ENCODE data around the gene NDRG4. TPM values are rescaled to one million over a fixed set of nuclear protein-coding genes. Genes with fewer than 3 reads are reported as not detected.

NDRG4 gene, protein sequence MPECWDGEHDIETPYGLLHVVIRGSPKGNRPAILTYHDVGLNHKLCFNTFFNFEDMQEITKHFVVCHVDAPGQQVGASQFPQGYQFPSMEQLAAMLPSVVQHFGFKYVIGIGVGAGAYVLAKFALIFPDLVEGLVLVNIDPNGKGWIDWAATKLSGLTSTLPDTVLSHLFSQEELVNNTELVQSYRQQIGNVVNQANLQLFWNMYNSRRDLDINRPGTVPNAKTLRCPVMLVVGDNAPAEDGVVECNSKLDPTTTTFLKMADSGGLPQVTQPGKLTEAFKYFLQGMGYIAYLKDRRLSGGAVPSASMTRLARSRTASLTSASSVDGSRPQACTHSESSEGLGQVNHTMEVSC
- 337 TPM for total RNA-seq
- long read RNA-seq, transcript NDRG4-201 (16 exons, 3,324 nt), result minor isoform, 205 of 684 reads
- long read RNA-seq, transcript NDRG4-204 (16 exons, 3,626 nt), result major isoform, 319 of 684 reads
- long read RNA-seq, transcript NDRG4-219 (1 exons, 2,700 nt), result minor isoform, 46 of 684 reads
- long read RNA-seq, partial matches to known transcripts, result 28 of 684 reads
- long read RNA-seq, other reads (novel, unspliced or antisense), result 83 of 684 reads

DNA sequence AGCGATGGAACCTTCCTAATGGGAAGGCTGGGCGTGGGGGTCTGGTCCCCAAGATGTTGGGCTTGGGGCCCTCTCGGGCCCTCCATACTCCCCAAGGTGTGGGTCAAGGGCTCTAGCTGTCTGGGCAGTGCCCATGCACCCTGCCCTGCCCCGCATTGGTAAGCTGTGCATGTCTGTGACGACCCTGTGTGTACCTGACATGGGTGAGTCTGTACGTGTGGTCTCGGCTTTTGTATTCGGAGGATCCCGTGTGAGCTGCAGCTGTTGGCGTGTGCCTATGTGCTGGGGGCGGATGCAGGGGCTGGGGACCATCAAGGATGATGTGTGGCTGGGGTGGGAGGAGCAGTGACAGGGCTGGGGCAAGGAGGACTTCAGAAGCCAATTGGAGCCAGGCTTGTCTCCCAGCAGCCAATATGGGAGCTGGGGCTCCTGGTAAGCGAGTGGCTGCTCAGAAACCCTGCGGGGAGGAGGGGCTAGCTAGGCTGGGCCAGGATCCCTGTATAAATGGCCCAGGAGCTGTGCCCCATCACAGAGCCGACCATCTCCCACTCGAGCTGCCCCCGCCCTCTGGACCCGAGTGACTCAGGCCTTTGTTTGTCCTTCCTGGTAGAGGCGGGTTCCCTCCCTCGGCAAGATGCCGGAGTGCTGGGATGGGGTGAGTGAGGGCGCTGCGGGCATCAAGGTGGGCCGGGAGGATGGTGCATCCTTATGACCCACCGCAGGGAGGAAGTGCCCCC is at the start of gene NDRG4:
NDRG4 (plus strand) TSS at position 529 of the 737 bp plus-strand sequence; CDS start at position 635, 106 bp downstream.
- peak; percentile 27 for ATAC-seq
- DNase-seq (ENCODE audit: missing footprints), result no peak
- intact Hi-C loops (cut with DNase I), result no loop called here

DNA sequence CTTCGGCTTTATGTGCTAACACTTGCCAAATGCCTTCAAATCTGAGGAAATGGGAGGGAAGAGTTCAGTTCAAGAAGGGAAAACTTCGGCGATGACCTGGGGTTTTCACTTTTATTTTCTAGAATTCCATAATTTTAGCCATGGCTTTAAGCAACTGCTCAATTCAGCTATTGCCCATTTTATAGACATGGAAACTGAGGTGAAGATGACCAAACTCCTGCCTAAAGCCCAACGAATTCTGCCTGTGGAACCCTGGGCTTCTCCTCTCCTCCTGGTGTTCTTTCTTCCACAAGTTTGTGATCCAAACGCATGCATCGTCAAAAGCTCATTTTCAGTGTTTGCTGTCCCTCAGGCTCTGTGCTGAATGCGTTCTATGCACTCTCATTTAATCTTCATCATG is 49.4 kb upstream of the NDRG4 start:
- ATAC-seq, result no peak
- intact Hi-C loops (cut with DNase I), result no loop called here
- DNase-seq (ENCODE audit: missing footprints), result no peak

DNA sequence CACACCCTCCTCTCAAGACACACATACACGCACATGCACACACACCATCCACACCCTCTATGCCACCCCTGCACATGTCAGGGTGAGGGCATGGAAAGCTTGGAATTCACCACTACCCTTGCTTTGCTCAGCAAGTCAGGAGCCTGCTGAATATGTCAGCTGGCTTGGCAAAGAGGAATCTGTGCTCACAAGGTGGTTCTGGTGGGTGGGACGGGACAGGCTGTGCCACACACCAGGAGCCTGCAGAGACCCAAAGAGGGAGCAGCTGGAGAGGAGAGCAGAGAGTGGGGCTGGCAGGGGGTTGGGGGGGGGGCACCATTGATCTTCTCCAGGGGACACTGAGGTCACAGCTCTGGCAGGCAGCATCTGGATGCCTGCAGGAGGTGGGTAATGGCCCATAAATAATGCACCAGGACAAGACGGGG is 48.7 kb upstream of the NDRG4 start:
- DNase-seq (ENCODE audit: missing footprints) (no peak), ATAC-seq (peak; percentile 68)
- intact Hi-C loops (cut with DNase I), result no loop called here

DNA sequence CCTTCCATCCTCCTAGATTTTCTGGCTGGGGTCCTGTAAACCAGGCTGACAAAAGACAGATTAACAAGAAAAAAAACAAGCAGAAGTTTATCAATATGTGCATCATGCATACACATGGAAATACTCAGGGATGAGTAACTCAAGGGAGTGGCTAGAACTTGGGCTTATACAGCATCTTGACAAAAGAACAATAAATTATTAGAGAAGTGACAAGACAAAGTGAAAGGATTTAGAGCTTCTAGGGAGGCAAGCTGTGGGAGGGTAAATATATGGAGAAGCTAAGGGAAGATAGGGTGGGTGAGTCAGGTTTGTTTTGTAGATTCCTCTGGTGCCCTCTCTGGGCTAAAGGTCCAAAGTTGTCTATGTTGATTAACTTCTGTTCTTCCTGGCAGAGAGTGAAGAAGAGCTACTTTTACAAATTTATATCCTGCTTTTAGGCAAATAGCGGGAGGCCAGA is 48.0 kb upstream of the NDRG4 start:
- intact Hi-C loops (cut with DNase I), result no loop called here
- DNase-seq (ENCODE audit: missing footprints) (no peak), ATAC-seq (no peak)

DNA sequence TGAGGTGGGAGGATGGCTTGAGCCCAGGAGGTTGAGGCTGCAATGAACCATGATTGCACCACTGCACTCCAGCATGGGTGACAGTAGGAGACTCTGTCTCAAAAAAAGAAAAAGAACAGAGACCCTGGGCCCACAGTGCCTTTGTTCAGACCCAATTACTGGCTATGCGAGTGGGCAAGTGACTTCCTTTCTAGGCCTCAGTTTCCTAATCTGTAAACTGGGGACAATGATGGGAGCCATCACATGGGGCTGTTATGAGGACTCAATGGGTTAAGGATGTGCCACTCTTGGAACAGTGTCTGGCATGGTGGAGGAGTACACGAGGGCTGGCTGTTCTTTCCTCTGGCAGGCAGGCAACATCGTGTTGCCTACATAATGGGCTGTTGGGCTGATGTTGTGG is 47.3 kb upstream of the NDRG4 start:
- no peak for DNase-seq (ENCODE audit: missing footprints)
- intact Hi-C loops (cut with DNase I), result no loop called here
- ATAC-seq, result no peak

DNA sequence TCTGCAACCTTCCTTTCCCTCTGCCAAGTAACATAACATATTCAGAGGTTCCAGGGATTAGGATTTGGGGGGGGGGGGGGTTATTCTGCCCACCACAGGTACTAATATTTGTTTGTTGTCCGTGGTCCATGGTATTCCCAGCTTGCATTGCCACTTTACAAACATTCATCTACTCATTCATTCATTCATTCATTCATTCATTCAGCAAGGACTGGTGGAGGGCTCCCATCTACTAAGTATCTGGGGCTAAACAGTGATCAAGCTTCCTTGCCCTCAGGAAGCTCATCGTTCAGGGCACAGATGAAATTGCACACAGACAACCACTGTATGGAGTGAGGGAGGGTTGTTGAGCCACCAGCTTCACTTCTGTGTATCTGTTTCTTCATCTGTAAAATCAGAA is 45.8 kb upstream of the NDRG4 start:
- DNase-seq (ENCODE audit: missing footprints), result no peak
- ATAC-seq, result no peak
- intact Hi-C loops (cut with DNase I), result no loop called here

DNA sequence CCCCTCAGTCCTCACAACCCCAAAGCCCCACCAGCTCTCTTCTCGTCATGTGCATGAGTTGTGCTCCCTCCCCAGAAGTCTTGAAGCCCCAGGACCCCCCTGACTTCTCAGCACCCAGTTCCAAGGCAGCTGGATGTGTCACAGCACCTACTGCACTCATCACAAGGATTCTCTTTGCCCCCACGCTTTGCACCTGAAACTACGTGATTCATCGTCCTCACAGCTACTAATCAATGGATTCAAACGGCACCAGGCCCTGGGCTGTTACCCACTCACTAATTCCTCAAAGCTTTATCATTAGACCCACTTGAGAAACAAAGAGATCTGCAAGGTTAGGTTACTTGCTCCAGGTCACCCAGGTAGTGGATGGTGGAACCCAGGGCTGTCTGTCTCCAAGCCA is 45.1 kb upstream of the NDRG4 start:
- ATAC-seq (no peak), DNase-seq (ENCODE audit: missing footprints) (no peak)
- intact Hi-C loops (cut with DNase I), result no loop called here

DNA sequence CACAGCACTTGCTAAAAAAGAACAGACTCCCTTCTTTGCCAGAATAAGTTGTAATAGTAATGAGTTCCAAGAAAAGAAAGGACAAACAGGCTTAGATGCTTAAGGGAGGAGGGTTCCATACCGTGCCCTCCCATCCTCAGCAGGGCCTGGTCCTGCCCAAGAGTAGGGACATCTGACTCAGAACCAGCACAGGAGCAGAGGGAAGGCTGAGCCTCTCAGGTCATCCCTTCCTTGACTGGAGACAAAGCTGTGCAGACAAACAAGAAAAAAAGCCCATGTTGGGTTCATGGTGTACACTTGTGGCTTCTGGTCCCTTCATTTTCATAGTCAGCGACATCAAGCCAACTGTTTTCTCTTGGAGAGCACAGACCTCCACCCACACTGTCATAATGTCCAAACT is 44.2 kb upstream of the NDRG4 start:
- intact Hi-C loops (cut with DNase I), result no loop called here
- no peak for ATAC-seq
- DNase-seq (ENCODE audit: missing footprints), result no peak

DNA sequence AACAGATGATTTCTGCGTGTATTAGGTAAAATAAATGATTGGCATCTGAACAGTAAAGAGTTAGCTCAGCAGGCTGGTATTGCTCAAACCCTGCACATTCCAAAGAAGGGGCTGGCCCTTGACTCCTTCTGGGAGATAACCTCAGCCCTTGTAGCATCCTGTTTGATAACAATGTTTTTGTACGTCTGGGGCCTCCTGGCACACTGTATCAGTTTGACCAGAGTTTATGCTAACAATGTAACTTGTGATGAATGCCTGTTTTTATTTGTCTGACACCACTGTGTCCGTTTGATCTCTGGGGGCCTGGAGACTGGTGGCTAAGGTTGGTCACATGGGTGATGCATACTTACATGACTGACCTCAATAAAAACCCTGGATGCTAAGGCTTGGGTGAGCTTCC is 43.8 kb upstream of the NDRG4 start:
- intact Hi-C loops (cut with DNase I), result no loop called here
- ATAC-seq, result no peak
- DNase-seq (ENCODE audit: missing footprints), result no peak

DNA sequence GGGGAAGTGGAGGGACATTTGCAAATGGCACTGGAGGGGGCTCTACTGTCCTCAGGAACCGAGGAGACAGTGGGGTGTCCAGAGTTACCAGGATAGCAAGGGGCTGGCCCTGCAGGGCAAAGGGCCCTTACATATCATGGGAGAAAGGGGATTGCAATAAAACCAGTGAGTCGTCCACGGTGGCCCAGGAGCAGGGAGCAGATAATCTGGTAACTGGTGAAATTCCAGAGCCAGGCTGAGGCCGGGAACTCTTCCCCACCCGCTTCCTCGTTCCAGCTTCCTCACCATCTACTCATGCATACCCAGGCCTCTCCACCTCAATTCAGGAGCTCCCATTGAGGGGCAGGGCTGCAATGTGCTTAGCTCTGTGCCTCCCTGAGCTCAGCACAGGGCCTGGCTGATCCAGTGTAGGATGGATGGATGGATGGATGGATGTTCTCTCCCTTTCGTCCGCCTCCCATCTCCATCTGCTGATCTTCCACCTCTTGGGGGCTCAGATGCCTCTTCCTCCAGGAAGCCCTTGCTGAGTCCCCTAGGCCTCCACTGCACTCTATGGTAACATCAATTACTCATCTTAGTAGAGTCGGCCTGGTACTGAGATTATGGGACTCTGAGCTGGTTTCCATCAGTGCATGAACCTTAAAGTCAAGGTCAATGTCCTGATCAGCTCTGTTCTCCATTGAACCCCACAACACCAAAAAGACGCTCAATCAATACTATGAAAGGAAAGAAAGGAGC is 41.2 kb upstream of the NDRG4 start:
- ATAC-seq (no peak), DNase-seq (ENCODE audit: missing footprints) (no peak)
- intact Hi-C loops (cut with DNase I), result no loop called here

DNA sequence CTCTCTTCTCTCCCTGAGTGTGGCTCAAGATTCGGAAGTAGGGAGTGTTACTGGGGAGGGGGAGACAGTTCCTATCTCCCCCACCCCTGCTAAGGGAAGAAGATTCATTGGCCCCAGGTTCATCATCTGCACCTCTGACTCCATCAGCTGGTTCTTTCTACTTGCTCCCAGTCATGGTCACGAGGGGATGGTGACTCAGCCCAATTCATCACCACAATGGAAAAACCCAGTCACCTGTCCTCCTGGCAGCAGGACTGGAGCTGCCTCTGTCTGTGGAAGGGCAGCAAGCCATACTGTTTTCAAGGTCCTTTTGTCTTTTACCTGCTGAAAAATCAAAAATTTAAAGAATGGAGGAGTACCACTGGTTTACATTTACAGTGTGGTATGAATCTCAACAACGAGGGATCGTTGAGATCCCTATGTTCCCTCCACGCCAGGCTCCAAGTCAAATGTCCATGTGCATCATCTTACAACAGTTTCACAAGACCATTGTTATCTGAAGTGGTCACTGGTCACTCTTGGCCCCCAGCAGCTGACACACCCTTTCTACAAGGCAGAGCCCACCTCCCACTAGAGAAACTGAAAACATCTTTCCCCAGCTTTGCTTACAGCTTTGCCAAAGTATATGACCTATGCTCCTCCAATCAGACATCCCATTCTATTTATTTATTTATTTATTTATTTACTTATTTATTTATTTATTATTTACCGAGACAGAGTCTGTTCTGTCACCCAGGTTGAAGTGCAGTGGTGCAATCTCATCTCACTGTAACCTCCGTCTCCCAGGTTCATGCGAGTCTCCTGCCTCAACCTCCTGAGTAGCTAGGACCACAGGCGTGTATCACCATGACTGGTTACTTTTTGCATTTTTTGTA is 40.4 kb upstream of the NDRG4 start:
- ATAC-seq (no peak), DNase-seq (ENCODE audit: missing footprints) (no peak)
- intact Hi-C loops (cut with DNase I), result loop anchor here (5.0 kb wide), 1 partner anchor 42 kb away; no protein-coding TSS in a partner anchor

DNA sequence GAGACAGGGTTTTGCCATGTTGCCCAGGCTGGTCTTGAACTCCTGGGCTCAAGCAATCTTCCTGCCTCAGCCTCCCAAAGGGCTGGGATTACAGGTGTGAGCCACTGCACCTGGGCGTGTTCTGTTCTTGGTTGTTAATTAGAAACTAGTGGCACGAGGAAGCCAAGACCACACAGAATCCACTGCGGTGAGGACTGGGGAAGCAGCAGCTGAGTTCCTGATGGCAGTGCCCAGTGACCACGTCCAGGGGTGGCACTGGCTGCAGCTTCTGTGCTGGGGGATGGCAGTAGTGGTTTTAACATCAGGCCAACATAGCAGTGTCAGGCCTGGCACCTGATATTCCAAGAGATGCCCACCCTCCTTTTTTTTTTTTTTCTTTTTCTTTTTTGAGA is 39.7 kb upstream of the NDRG4 start:
- ATAC-seq, result no peak
- intact Hi-C loops (cut with DNase I), result loop anchor here (5.0 kb wide), 1 partner anchor 43 kb away; no protein-coding TSS in a partner anchor
- no peak for DNase-seq (ENCODE audit: missing footprints)

DNA sequence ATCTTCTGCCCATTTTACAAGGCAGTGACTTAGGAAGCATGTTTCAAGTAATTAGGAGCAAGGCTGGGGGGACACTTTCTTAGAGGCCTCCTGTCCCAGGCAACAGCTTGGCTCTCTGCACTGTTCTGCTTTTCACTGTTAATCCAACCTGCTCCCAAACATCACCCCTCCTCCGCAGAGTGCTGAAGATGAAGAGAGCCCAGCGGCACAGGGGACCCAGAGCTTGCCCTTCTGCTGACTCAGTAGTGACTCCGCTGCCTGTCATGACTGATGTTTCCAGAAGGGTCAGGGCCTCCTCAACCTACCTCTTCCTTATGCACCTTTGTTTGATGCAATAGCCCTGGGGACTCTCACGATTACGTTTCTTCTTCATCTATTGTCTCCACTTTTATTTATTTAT is 38.9 kb upstream of the NDRG4 start:
- ATAC-seq, result no peak
- intact Hi-C loops (cut with DNase I), result loop anchor here (5.0 kb wide), 1 partner anchor 44 kb away; no protein-coding TSS in a partner anchor
- no peak for DNase-seq (ENCODE audit: missing footprints)

DNA sequence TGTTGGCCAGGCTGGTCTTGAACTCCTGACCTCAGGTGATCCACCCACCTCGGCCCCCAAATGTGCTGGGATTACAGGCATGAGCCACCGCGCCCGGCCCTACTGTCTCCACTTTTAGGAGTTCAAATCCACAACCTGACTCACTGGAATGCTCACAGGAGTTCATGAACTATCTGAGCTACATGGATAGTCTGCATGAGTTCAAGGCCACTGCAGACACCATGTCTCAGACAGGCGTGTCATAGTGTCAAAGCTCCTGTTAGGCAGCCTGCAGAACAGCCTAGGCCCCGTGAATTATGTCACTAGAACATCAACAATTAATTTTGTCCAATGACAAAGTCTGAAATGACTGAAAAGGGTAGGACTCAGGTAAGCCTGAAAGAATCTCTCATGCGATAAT is 38.3 kb upstream of the NDRG4 start:
- ATAC-seq (no peak), DNase-seq (ENCODE audit: missing footprints) (no peak)
- intact Hi-C loops (cut with DNase I), result loop anchor here (5.0 kb wide), 1 partner anchor 44 kb away; no protein-coding TSS in a partner anchor

DNA sequence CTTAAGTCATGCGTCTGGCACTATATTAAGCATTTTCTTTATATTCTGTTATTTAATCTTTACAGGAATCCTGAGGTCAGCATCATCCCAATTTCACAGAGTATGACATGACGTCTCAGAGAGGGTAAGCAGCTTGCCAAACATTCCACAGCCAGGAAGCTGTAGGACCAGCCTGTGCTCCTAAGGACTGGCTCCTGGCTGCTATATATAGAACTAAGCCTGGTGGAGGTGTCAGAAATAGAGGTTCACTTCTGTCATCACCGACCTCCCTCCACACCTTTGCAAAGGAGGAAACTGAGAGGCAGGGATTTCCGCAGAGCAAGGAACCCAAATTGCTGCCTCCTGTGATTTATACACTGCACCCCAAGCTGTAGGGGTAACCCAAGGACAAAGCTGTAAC is 37.9 kb upstream of the NDRG4 start:
- intact Hi-C loops (cut with DNase I), result loop anchor here (5.0 kb wide), 1 partner anchor 45 kb away; no protein-coding TSS in a partner anchor
- DNase-seq (ENCODE audit: missing footprints) (no peak), ATAC-seq (peak; percentile 74)

DNA sequence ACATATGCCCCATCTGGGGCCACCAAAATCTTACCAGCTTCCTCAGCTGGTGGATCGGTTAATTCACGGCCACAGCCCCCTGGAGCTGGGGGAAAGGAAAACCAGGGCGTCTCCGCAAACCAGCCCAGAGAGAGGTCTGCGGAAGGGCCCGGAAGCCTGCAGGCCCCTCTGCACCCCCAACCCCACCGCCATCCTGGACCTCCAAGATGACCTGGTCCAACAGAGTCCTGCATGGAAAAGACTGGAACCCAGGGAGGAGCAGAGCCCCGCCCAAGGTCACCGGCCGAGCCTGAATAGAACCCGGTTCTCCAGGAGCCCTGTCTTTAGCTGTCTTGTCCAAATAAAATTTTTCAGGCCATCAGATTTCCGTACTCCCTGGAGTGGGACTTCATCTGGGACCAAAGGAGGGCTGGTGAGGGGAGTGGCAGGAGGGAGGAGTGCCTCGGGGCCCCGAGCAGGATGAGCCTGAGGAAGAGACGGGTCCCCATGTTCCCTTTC is 37.4 kb upstream of the NDRG4 start:
- no peak for ATAC-seq
- intact Hi-C loops (cut with DNase I), result loop anchor here (5.0 kb wide), 1 partner anchor 45 kb away; no protein-coding TSS in a partner anchor
- no peak for DNase-seq (ENCODE audit: missing footprints)

DNA sequence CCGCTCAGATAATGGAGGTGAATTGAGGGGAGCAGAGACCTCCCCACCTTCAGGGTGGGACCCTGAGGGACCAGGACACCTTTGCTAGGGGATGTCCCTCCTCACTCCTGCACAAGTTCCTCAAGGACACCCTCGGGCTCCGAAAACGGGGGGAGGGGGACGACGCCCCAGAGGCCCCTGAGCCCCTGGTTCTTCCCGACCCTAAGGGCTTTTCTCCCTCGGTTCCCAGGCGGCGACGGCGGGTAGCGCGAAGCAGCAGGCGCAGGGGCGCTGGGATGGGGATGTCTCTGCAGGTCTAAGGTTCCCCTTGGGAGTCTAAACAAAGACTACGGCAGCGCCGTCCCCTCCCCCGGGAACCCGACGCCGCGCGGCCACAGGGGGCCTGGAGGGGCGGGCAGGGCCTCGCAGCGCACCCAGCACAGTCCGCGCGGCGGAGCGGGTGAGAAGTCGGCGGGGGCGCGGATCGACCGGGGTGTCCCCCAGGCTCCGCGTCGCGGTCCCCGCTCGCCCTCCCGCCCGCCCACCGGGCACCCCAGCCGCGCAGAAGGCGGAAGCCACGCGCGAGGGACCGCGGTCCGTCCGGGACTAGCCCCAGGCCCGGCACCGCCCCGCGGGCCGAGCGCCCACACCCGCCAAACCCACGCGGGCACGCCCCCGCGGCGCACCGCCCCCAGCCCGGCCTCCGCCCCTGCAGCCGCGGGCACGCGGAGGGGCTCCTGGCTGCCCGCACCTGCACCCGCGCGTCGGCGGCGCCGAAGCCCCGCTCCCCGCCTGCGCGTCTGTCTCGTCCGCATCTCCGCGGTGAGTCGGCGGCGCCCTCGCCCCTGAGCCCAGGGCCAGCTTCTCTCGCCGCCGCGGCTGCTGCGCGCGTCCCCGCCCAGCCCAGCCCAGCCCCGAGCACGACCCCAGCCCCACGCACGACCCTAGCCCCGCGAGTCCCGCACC is 36.7 kb upstream of the NDRG4 start:
- no peak for DNase-seq (ENCODE audit: missing footprints)
- intact Hi-C loops (cut with DNase I), result loop anchor here (5.0 kb wide), 1 partner anchor 46 kb away; no protein-coding TSS in a partner anchor
- peak; percentile 62 for ATAC-seq

All from Right ventricle myocardium inferior (tissue), 1 donor.